Fibroblast of the aortic adventitia (primary cell): Measurements from ENCODE around the gene CENPB. TPM values are rescaled to one million over a fixed set of nuclear protein-coding genes. Genes with fewer than 3 reads are reported as not detected.
A peak's percentile ranks its signal among the peaks of the same experiment; 100 is the strongest.

Experiments
- DNase-seq: peaks from one replicate; pipeline ENCODE4 v3.0.0-alpha.2; 2010; ENCODE audit warnings: low read depth
- H3K4me3 ChIP-seq: 2 replicates; pipeline ENCODE4 v1.5.1; 2011; ENCODE audit warnings: low read depth, mild to moderate bottlenecking, control low read depth, low read length, moderate library complexity
- CTCF ChIP-seq: IDR thresholded peaks from 2 replicates; pipeline ENCODE4 v1.5.1; 2011; ENCODE audit warnings: mild to moderate bottlenecking, low read length, control low read depth, inconsistent platforms; ENCODE audit not compliant: insufficient read depth
- total RNA-seq: library from RNA; depleted of rRNA; stranded (reverse); fragments of >200 nt; gene quantifications from 2 replicates; pipeline ENCODE4 v1.2.3, GENCODE V29; 2012; ENCODE audit warnings: low replicate concordance

CENPB gene
- total RNA-seq, 1 donor: 94.8 TPM

DNA sequence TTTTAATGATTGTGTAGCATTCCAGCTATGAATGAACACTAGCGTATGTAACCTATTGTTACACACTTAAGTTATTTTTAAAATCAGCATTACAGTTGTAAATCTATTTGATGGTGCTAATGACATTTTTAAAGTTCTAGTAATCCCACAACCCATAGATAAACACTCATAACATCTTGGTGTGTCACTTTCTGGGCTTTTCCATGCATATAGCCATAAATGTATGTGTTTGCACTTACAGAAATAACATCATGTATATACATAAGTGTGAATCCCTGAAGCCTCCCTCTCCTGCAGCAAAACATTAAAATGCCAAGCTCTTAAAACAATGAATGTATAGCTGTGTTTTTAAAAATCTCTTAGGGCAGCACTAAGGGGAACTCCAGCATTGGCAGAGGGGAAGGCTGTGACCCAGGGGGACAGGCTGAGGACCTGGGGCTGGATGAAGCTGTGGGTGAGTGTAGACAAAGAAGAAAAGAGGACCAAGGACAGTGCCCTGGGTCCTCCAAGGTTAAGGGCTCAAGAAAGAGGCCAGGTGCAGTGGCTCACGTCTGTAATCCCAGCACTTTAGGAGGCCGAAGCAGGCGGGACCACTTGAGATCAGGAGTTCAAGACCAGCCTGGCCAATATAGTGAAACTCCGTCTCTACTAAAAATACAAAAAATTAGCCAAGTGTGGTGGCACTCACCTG lies 929 bp upstream of the CENPB start:
- H3K4me3 ChIP-seq: peak overlapping the region; percentile 57
- DNase-seq: no peak
- TF ChIP-seq CTCF: no peak

- TF ChIP-seq CTCF: no peak
- DNase-seq: peak; percentile 58
Measured at GRCh38 chr20:3786126-3786484, 435 bp downstream of the CENPB start.

DNA sequence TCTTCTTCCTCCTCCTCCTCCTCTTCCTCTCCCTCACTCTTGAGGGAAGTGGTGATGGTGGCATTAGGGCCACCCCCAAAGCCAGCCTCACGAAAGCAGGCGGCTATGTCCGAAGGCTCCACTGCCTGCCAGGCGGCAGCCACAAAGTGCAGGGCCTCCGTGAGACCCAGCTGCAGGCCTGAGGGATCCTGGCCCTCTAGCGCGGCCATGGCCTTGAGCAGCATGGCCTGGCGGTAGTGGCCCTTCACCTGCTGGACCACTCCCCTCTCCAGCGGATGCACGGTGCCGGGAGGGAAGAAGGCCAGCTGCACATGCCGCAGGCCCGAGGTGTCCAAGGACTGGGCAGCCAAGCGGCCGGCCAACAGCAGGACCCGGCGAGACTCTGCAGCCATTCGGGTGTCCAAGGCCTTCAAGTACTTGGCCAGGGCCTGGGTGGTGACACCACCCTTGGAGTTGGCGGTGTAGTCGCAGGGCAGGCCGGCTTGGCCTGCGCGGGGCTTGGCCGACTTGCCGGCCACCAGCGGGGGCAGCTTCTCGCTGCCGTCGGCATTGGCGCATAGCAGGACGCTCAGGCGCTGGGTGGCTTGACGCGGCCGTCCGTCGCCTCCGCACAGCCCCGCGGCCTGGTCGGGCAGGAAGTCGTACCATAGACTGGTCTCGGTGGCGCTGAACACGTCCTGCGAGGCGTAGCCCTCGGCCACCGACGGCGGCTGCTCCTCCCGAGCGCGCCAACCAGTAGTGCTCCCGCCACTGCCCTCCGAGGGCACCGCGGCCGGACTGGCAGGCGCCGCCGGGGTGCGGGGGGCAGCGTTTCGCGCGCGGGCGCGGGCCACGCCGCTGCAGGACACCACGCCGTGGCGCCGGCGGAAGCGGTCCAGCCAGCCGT lies 1.1 kb downstream of the CENPB start:
- peak overlapping the region; percentile 85 for H3K4me3 ChIP-seq
- TF ChIP-seq CTCF: no peak
- no peak for DNase-seq

More at GRCh38 chr20:3786126-3786484, 435 bp downstream of the CENPB start:
- peak overlapping the region; percentile 85 for H3K4me3 ChIP-seq

DNA sequence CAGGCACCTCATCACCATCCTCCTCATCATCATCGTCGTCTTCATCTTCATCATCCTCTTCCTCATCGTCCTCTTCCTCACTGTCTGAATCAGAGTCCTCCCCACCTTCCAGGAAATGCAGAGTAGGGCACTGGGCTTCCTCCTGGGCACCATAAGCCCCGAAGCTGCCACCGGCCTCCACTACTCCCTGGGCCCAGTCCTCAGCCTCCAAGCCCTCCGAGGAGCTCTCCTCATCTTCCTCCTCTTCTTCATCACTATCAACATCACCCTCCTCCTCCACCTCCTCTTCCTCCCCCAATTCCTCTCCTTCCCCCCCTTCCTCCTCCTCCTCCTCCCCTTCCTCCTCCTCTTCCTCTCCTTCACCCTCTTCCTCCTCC lies 1.7 kb downstream of the CENPB start:
- H3K4me3 ChIP-seq: peak overlapping the region; percentile 85

DNA sequence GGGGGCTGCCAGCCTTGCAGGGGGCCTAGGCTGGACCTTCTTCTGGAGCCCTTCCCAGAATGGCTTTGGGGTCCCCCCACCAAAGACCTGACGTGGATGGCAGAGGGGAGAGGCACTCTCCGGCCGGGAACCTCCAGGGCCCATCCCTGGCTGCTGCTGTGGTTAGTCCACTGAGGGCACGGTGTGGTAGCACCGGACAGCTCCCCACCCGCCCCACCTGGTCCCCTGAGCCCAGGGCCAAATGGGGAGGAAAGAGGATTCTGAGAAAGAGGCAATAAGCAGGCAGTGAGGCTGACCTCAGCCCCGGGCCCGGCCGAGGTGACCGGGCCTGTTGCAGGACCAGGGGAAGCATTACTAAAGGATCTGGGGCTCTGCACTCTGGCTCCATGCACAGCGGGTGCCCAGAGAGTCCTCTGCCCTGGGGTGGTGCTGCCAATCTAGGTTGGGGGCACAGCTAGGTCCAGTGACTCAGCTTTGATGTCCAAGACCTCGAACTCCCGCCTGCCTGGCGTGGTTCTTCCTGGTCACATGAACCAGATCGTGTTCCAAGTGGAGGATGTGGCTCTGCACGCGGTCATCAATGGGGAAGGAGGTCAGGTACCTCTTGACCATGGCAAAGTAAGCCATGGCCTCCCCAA lies 2.2 kb downstream of the CENPB start:
- no peak for TF ChIP-seq CTCF
- DNase-seq: no peak
- H3K4me3 ChIP-seq: peak overlapping the region; percentile 85

More for the DNA sequence above, 1.7 kb downstream of the CENPB start:
- no peak for DNase-seq
- no peak for TF ChIP-seq CTCF

DNA sequence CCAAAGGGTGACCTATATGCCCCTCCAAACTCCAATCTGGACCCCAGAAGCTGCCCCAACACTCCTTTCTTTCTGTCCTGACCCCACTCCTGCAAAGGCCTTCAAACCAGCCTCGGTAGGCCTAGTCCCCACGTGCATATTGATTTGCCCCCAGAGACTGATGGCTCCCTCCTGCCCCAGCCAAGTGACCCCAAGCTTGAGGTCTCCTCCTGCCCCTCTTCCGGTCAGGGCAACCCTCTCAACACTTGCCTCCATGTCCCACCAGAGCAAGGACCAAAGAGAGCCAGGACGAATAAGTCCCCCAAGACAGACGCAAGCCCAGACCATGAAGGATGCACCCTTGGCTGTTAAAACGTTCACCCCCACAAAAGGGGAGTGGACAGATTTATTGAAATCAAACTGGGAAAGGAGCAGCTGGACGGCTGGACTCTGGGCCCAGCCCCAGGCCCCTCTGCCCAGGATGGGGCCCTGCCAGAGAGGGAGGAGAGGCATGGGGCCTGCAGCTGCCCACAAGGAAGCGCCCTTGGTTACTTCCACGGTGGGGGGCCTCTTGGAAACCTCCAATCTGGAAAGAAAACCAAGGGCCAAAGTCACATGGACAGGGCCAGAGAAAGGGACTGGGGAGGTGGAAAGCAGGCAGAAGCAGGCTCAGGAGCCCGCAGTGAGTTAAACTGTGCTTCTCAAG lies 2.9 kb downstream of the CENPB start:
- no peak for TF ChIP-seq CTCF
- no peak for DNase-seq
- peak overlapping the region; percentile 85 for H3K4me3 ChIP-seq
